Measurements from ENCODE around the gene TSHZ1.

DNA sequence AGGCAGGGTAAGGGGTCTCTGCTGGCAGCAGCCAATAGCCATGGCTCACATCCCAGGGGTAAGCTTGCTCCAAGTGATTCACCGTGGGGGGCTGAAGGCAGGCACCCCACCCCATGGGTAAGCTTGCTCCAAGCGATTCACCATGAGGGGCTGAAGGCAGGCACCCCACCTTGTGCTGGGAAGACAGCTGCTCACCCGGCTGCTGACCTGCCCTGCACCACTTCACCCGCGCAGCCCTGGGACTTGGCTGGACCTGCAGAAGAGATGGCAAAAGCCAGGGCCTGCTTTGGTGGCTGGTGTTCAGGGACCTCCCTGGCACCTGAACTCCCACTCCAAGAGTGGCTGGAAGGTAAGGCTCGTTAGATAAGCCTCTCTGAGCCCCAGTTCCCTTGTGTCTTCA is 20.9 kb upstream of the TSHZ1 start:
- TF ChIP-seq, protein P1, sequence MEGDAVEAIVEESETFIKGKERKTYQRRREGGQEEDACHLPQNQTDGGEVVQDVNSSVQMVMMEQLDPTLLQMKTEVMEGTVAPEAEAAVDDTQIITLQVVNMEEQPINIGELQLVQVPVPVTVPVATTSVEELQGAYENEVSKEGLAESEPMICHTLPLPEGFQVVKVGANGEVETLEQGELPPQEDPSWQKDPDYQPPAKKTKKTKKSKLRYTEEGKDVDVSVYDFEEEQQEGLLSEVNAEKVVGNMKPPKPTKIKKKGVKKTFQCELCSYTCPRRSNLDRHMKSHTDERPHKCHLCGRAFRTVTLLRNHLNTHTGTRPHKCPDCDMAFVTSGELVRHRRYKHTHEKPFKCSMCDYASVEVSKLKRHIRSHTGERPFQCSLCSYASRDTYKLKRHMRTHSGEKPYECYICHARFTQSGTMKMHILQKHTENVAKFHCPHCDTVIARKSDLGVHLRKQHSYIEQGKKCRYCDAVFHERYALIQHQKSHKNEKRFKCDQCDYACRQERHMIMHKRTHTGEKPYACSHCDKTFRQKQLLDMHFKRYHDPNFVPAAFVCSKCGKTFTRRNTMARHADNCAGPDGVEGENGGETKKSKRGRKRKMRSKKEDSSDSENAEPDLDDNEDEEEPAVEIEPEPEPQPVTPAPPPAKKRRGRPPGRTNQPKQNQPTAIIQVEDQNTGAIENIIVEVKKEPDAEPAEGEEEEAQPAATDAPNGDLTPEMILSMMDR (IDR thresholded peaks at IDR 0.05), result no peak
- TF ChIP-seq POLR2A (IDR thresholded peaks at IDR 0.05) (no peak), EP300 (IDR thresholded peaks at IDR 0.05) (no peak), POLR2AphosphoS5 (IDR thresholded peaks at IDR 0.05) (no peak)

All from gastroesophageal sphincter (tissue), 3 donors.